Activated CD8-positive, alpha-beta memory T cell treated with anti-CD3 and anti-CD28 coated beads for 1 hour (primary cell): ENCODE results near the gene ARHGEF11.
"Not testable (repeated sequence)": the region's sequence is repeated elsewhere in the genome, so short reads cannot be mapped to it uniquely, and the experiment has no call there.

Source experiments
- DNase-seq, 2 donors: peaks; one replicate each; pipeline ENCODE4 v3.0.0-alpha.2; 2020; ENCODE audit warnings: low read depth in 1 of 2; ENCODE audit errors: extremely low read depth in 1 of 2

ARHGEF11 gene

GRCh38 chr1:157045250-157046218 lies at the start of gene ARHGEF11:
Gene ARHGEF11, minus strand, starts transcription at chr1:157045742. Its CDS starts 1,412 bp downstream, at chr1:157044330.
- peak in 1 of 2 donors; percentile 3 for DNase-seq

- DNase-seq, result no peak
These were observed 49.5 kb upstream of the ARHGEF11 start for GRCh38 chr1:157095091-157095490.

- DNase-seq, result no peak
These were observed 47.3 kb upstream of the ARHGEF11 start for GRCh38 chr1:157092831-157093230.

GRCh38 chr1:157091668-157092273 lies 46.2 kb upstream of the ARHGEF11 start:
- DNase-seq, result no peak

GRCh38 chr1:157091186-157091585 lies 45.6 kb upstream of the ARHGEF11 start:
- no peak for DNase-seq

GRCh38 chr1:157090771-157091170 lies 45.2 kb upstream of the ARHGEF11 start:
- DNase-seq, result no peak

- peak; percentile 69 to 83 for DNase-seq
These were observed 44.7 kb upstream of the ARHGEF11 start for GRCh38 chr1:157090196-157090647.

GRCh38 chr1:157089789-157090188 lies 44.2 kb upstream of the ARHGEF11 start:
- DNase-seq, result no peak

- no peak for DNase-seq
These were observed 43.1 kb upstream of the ARHGEF11 start for GRCh38 chr1:157088607-157089006.

GRCh38 chr1:157087030-157087429 lies 41.5 kb upstream of the ARHGEF11 start:
- DNase-seq, result no peak

- no peak for DNase-seq
These were observed 40.8 kb upstream of the ARHGEF11 start for GRCh38 chr1:157086299-157086698.

GRCh38 chr1:157085421-157085820 lies 39.9 kb upstream of the ARHGEF11 start:
- no peak for DNase-seq

- DNase-seq, result no peak
These were observed 39.2 kb upstream of the ARHGEF11 start for GRCh38 chr1:157084720-157085119.

GRCh38 chr1:157081707-157082106 lies 36.2 kb upstream of the ARHGEF11 start:
- no peak for DNase-seq

- DNase-seq, result no peak
These were observed 35.2 kb upstream of the ARHGEF11 start for GRCh38 chr1:157080714-157081113.

GRCh38 chr1:157077394-157077793 lies 31.9 kb upstream of the ARHGEF11 start:
- DNase-seq, result no peak

GRCh38 chr1:157073944-157074685 lies 28.6 kb upstream of the ARHGEF11 start:
- DNase-seq, result no peak

- no peak for DNase-seq
These were observed 24.1 kb upstream of the ARHGEF11 start for GRCh38 chr1:157069601-157070000.

- DNase-seq, result not testable (repeated sequence)
These were observed 13.7 kb upstream of the ARHGEF11 start for GRCh38 chr1:157059241-157059640.

GRCh38 chr1:157056269-157056668 lies 10.7 kb upstream of the ARHGEF11 start:
- DNase-seq, result no peak

GRCh38 chr1:157055729-157056128 lies 10.2 kb upstream of the ARHGEF11 start:
- DNase-seq, result not testable (repeated sequence)
